Measurements from ENCODE around the gene MED31.
"Not testable (repeated sequence)": the region's sequence is repeated elsewhere in the genome, so short reads cannot be mapped to it uniquely, and the experiment has no call there.

The MED31 gene

DNA sequence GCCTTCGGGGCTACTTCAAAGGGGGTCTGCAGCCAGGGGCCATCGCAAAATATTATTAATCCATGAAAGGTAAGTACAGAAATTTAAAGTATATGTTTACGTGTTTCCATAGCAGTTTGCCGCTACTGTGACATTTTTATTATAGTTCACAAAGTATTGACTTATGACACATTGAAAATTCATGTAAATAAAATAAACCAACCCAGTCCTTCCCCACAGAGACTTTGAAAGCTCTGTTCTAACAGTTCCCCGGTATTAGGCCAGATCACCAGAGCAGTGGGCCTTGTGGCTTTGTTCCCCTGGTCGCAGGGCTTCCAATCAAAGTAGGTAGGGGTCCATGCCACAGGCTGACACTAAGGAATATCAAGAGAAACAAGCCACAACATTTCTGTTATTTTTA lies 24.8 kb downstream of the MED31 start:
- DNase-seq (ENCODE audit: low read depth) = no peak

DNA sequence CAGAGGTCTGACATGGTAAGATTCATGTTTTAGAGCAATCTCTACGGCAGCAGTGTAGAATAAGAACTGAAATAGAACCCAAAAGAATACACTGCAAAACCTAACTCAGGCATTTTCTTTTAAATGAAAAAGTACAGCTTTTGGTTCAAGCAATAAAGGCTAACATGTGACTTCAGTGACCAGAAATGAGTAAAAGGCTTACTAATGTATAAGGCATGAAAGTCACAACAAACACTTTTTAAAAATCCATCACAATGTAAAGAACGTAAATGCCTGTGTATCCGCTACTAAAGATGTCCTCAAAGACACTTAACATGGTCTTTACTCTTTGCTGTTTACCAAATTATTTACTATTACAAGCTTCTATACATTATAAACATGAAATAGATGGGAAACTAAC lies 27.5 kb downstream of the MED31 start:
- DNase-seq (ENCODE audit: low read depth) = no peak

DNA sequence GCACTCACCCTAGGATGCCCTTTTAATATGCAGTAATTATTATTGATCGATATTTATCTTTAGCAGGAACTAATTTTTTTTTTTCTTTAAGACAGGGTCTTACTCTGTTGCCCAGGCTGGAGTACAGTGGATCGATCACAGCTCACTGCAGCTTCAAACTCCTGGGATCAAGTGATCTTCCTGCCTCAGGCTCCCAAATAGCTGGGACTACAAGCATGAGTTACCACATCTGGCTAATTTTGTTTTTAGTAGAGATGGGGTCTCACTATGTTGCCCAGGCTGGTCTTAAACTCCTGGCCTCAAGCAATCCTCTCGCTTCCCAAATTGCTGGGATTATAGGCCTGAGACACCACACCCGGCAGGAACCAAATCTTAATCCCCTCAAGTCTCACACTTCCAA lies 40.2 kb downstream of the MED31 start:
- DNase-seq (ENCODE audit: low read depth) = no peak

- no peak for DNase-seq (ENCODE audit: low read depth)
These were observed 41.4 kb downstream of the MED31 start for GRCh38 chr17:6610011-6610410.

DNA sequence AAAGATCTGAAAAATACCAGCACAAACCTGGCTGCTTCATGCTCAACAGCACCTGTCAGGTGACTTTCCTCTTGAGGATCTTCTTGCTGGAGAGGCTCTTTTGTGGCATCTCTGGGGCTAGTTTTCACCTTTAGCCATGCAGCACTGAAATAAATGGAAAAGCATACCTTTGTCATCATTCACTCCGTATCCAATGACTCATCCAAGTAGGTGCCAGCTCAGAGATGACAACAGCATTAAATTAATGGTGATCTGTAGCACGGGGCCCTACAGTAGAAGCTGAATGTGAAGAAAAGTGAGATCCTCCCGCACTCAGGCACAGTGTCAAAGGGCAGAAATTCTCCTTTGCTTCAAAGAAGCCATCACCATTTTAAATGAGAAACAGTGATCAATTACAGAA lies 43.1 kb downstream of the MED31 start:
- DNase-seq (ENCODE audit: low read depth) = no peak

DNA sequence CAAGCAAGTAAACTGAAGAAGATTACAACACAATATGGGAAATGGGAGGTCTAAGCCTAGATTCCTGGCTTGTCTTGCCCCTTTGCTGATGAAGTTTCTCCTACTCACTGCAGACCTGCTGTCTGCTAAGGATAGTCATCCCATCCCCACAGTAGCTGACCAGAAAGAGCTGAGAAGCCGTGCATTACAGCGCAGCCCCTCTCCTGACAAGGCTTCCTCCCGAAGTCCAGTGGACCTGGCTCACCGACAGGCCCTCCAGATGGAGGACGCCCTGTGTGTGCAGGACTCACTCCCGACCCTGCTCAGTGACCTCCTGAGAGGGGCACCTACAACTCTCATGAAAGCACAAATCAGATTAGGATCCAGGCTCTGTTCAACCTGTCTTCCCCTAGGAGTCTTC lies 46.3 kb downstream of the MED31 start:
- no peak for DNase-seq (ENCODE audit: low read depth)

GRCh38 chr17:6603744-6604325 lies 47.6 kb downstream of the MED31 start:
- no peak for DNase-seq (ENCODE audit: low read depth)

GRCh38 chr17:6602141-6602540 lies 49.3 kb downstream of the MED31 start:
- no peak for DNase-seq (ENCODE audit: low read depth)

DNA sequence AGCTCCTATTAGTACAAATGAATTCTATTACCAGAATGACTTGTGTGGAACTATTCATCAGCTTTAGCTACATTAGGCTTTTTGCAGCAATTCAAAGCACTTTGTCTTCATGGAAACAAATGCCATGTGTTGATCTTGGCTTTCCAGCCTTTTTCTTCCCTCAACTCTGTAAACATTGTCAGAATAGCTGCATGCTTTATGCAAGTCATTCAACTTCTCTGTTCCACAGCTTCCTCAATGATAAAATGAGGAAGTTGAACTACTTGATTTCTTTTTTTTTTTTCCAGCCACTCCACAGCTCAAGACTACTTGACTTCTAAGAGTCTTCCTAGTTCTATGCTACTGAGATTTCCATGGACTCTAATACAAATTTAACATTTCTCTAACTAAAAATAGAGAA lies 52.0 kb downstream of the MED31 start:
- no peak for DNase-seq (ENCODE audit: low read depth)

DNA sequence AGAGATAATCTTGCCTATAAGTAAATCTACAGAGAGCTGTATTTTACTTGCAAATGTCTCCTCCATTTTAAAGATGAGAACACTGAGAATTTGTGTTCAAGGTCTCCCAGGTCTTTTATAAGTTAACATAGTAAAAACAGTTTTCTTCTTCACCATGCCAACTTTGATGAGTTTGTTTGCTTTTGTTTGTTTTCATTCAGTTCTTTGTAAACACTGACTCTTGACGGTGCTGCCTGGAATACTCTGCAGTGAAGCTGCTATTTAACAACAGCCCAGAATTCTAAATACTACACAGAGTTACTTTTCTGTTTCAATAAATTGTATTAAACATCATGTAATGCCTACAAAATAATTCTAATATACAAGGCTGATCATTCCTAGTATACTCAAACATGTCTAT lies 53.7 kb downstream of the MED31 start:
- DNase-seq (ENCODE audit: low read depth) = no peak

- no peak for DNase-seq (ENCODE audit: low read depth)
These were observed 54.5 kb downstream of the MED31 start for GRCh38 chr17:6596941-6597340.

- DNase-seq (ENCODE audit: low read depth) = no peak
These were observed 54.9 kb downstream of the MED31 start for GRCh38 chr17:6596511-6596910.

DNA sequence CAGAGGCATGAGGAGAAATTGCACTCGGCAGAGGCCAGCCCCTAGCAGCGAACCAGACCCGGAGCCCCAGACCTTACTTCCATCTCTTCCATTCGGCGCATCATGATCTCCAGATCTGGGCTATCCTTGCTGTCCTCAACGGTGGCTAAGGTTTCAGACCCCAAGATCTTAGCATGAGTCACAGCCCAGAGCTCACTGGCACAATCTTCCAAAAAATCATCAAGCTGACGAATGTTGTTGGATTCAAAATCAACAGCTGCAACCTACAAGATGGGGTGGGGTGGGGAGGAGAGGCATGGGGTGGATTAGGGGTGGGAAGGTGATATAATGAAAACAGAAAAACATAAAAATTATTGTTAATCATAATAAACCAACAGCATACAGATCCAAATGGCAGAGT lies 55.3 kb downstream of the MED31 start:
- no peak for DNase-seq (ENCODE audit: low read depth)

DNA sequence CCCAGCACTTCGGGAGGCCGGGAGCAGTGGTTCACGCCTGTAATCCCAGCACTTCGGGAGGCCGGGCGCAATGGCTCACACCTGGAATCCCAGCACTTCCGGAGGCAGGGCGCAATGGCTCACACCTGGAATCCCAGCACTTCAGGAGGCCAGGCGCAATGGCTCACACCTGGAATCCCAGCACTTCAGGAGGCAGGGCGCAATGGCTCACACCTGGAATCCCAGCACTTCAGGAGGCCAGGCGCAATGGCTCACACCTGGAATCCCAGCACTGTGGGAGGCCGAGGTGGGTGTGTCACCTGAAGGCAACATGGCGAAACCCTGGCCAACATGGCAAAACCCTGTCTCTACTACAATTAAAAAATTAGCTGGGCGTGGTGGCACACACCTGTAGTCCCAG lies 58.0 kb downstream of the MED31 start:
- not testable (repeated sequence) for DNase-seq (ENCODE audit: low read depth)

Measured in stimulated activated CD8-positive, alpha-beta memory T cell treated with anti-CD3 and anti-CD28 coated beads, Interleukin-15, amount 100 ng/mL, for 1 hour (primary cell).